HG03378 (cell line): ENCODE data around the gene TEDC1.

ENCODE experiments used
- ATAC-seq: cut with Tn5 transposase; IDR thresholded peaks from one replicate; pipeline ENCODE4 v1.9.1; 2021; ENCODE audit warnings: mild to moderate bottlenecking, moderate library complexity; ENCODE audit not compliant: unreplicated experiment

Gene TEDC1

DNA sequence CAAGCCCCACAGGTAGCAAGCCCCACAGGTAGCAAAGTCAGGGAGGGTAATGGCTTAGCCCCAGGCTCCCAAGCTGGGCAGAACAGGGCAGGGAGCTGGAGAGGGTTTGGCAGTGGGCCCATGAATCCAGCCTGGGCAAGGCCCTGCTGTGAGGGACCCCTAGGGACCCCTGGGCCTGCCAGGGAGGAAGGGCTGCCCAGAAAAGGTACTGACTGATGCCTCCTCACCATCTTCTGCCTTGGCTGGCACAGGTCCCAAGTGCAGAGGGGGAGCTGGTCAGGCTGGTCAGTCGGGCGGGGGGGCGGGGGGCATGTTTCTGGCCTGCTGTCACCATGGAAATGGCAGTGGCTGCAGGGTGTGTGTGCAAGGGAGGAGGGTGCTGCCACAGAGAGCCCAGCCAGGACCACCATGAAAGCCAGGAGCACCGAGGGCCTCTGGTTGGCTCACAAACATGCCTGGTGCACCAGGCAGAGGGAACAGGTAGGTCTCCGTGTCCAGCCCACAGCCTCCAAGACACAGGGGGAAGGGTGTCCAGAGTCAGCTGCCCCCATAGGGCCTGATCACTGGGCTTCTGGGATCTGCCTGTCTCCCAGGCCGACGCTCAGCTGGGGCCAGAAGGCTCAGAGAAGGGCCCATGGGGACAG, 17.9 kb upstream of the TEDC1 start:
- no peak for ATAC-seq

GRCh38 chr14:105473677-105474482, 17.2 kb upstream of the TEDC1 start:
- no peak for ATAC-seq

GRCh38 chr14:105474483-105475268, 16.4 kb upstream of the TEDC1 start, which contains the start of gene CRIP2:
TSS of gene CRIP2 (plus strand) at chr14:105474821. CDS start at chr14:105474863, 42 bp downstream.
- no peak for ATAC-seq

DNA sequence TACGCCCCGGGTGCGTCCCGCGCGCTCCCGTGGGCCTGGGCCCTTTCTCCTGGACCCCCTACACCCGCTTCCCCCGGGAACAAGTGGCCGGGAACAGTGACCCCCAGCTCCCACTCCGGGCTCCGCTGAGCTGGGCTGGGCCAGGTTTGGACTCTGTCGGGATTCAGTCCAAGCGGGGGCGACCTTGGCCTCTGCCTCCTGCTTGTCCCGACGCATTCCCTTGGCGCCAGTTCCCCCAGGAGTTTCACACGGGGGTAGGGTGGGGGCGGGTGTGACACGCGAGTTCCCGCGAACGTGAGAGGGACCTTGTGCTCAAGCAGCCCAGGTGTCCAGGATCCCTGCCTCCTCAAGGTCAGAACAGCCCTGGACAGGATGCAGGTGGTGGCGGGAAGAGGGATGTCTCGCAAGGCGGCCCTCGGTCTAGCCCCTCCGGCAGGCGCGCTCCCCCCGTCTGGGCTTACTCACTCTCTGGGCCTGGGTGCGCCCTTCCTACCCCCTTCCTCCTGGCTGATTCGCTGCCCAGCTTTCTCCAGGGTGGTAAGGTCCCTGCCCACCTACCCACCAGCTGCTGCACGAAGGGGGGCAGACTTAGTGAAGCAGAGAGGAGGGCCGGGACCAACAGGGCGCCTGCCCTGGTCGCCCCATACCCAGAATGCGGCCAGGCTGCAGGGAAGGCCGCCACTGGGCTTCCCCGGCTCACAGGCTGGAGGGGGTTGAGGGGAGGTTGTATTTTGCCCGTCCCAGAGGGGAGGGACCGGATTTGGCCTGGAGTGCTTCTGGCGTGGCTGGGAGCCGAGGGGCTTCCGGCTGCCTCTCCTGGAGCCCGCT, 15.6 kb upstream of the TEDC1 start:
- ATAC-seq = no peak

GRCh38 chr14:105476097-105476830, 14.8 kb upstream of the TEDC1 start:
- ATAC-seq = no peak

- ATAC-seq = no peak
Measured at GRCh38 chr14:105476831-105477659, 14.0 kb upstream of the TEDC1 start.

DNA sequence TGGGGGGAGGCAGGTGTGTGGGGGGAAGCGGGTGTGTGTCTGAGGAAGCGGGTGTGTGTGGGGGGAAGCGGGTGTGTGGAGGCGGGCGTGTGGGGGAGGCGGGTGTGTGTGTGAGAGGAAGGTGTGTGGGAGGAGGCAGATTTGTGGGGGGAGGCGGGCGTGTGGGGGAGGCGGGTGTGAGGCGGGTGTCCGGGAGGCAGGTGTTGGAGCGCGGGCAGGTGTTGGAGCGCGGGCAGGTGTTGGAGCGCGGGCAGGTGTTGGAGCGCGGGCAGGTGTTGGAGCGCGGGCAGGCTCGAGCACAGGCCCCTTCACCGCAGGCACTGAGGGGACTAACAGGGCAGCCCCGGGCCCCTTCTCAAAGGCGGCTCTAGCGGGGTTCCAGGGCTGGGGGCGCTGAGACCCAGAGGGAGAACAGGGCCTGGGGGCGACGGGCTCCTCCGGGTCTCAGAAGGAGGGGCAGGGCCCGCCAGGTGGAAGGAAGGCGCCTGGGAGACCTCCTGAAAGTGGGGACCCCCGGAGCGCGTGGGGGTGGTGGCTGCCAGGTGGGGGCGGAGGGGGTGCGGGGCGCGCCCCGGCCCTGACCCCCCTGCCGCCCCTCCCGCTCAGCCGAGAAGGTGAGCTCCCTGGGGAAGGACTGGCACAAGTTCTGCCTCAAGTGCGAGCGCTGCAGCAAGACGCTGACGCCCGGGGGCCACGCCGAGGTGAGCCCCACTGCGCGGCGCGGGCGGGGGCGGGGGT, 13.2 kb upstream of the TEDC1 start:
- no peak for ATAC-seq

- ATAC-seq = no peak
Measured at GRCh38 chr14:105478398-105479251, 12.4 kb upstream of the TEDC1 start.

DNA sequence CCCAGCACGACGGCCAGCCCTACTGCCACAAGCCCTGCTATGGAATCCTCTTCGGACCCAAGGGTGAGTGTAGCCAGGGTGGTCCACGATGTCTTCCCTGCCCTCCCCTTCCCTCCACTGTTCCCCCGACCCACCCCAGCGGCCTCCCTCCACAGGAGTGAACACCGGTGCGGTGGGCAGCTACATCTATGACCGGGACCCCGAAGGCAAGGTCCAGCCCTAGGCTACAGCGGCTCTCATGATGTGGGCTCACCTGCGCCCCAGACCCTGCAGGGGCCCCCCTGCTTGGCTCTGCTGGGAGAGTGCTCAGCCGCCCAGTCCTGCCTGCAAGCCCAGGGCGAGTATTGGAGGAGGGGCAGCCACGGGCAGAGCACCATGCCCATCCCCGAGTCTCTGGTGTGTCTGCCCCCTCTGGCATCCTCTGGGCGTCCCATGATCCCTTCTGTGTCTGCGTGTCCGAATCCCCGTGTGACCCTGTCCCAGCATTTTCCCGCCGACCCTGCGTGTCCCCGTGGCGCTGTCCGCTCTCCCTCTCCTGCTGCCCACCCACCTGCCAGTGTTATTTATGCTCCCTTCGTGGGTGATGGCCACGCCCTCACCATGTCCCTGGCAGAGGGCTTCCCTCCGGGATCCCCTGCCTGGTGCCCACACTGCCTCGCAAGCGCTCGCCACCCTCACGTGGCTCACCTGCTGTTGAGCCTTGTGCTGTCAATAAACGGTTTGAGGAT, 11.5 kb upstream of the TEDC1 start:
- no peak for ATAC-seq

GRCh38 chr14:105480199-105480746, 10.8 kb upstream of the TEDC1 start:
- no peak for ATAC-seq

- ATAC-seq = no peak
Measured at GRCh38 chr14:105480807-105481801, 9.9 kb upstream of the TEDC1 start.

DNA sequence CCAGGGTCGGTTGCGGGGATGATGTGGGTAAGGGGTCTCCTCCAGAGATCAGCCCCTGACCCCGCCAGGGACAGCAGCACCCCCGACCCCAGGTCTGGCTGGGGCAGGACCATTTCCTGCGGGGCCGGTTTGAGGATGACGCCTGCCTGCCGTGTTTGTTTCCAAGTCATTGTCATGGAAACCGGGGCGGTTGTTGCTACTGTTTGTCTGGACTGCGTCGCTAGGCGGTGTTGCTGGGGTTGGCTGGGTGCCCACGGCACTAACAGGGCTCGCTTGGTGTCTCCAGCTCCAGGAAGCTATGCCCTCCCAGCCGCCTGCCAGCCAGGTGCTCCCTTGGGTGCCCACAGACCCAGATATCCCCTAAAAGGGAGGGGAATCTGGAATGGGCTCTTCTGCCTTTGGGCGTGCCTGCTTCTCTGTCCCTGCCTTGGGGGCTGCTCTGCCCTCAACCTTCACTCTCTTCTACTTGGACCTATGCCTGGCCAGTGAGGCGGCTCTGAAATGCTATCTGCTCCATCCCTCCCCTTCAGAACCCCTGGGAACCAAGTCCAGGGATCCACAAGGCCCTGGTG, 9.1 kb upstream of the TEDC1 start:
- ATAC-seq = no peak

DNA sequence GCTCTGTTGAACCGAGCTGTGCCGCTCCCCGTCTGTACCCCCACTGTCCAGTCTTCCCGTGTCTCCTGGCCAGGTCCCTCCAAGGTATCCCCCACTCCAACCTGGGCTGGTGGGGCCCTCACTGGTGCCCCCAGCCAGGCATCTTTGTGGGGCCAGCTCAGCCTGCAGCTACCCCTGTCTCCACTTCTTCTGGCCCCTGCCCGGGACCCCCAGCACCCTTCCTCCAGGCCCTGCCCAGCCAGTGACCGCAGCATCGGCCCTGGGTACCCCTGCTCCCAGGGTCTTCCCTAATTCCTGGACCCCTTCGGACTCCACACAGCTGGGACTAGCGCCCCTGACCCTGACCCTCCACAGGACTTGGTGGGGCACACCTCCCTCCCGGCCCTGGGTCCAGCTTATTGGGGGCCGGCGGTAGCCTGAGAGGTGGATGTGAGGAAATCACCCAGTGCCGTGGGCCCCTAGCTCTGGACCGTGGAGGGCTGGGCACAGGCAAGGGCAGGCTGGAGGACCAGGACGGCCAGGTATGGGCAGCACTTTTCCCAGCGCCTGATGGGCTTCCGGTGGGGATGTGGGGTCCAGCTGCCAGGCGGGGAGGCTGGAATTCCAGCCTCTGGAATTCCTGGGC, 8.4 kb upstream of the TEDC1 start:
- ATAC-seq = no peak

DNA sequence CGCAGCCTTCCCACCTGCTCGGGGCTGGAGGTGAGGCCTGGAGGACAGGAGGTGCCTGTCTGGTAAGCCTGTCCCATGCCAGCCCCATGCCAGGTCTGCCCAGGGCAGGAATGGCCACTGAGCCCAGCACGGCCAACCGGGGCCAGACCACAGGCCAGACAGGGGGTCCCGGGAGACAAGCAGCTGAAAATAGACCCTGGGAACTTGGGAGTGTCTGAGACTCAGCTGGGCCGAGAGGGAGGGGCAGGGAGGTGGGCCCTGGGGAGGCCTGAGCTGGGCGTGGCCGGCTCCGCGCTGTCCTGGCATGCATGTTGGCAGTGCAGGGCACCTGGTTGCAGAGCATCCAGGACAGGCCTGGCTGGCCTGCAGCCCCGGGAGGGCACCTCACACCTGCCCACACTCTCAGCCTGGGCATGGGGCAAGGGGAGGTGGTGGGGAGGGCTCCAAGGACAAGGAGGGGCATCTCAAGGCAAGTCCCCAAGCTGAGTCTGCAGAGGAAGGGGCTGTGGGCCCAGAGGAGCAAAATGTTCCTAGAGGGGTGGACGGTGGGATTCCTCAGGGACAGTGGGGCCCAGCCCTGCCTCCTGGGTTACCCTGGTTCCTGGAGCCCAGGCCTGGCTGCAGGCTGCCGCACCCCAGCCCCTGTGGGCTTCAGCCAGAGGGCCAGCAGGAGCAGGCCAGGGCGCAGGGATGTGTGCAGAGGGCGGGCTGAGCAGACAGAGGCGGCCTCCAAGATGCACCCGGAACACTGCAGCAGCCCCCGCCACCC, 7.6 kb upstream of the TEDC1 start:
- ATAC-seq = no peak
